K562 (cell line): Measurements from ENCODE around the gene SERPINA3. TPM values are rescaled to one million over a fixed set of nuclear protein-coding genes. Genes with fewer than 3 reads are reported as not detected.

Experiments
- ATAC-seq: fragments of 200-7000 bp; cut with Tn5 transposase; 3 replicates; pipeline ENCODE4 v1.9.1; 2020; ENCODE audit warnings: moderate library complexity
- BruUV-seq: library from RNA; stranded (reverse); fragments of 400-500 nt; replicated peaks from 2 replicates; lab custom pipeline; 2021; lab: Mats Ljungman, UMichigan
- CTCF ChIA-PET: fragments of 300-600 bp; formaldehyde crosslinking; extraction: SDS; loops from one replicate; lab custom pipeline; 2021; ENCODE audit warnings: low intra/inter-chr PET ratio; lab: Yijun Ruan, JAX
- POLR2A ChIA-PET: fragments of 300-600, 350-650 bp; sonication (Branson Sonifier 250); formaldehyde crosslinking; extraction: SDS; loops from one replicate; lab custom pipeline; 2021; ENCODE audit warnings: antibody characterized with exemption, inconsistent platforms; lab: Yijun Ruan, JAX
- DNase-seq, 4 experiments: peaks; one replicate each; pipeline versions ENCODE4 v3.0.0 to v3.0.0-alpha.2; 2011 to 2018; ENCODE audit warnings: low spot score in 3 of 4, mixed read lengths in 3 of 4; ENCODE audit errors: extremely low read depth in 1 of 4
- FAIRE-seq: peaks from 2 replicates; lab custom pipeline; 2011; peaks lifted over from hg19 to GRCh38; lab: Jason Lieb, UNC
- H2AFZ ChIP-seq: 2 replicates; pipeline ENCODE4 v1.6.0; 2011; ENCODE audit warnings: low read depth, low read length, control low read depth, inconsistent platforms
- H3K27ac ChIP-seq: fragments of 200-600 bp; 3 replicates; pipeline ENCODE4 v1.8.0; 2011; ENCODE audit warnings: low read depth, mild to moderate bottlenecking, control low read depth, inconsistent platforms, low read length, moderate library complexity, mixed read lengths; ENCODE audit errors: extremely low read depth
- H3K27me3 ChIP-seq, 2 experiments: fragments of 300-600 bp in 1 of 2; 2 replicates in 1 of 2; 3 replicates in 1 of 2; pipeline versions ENCODE4 v1.6.0 to v1.8.0; 2011; ENCODE audit warnings: inconsistent platforms in 2 of 2, low read length in 2 of 2, mild to moderate bottlenecking in 1 of 2, mixed read lengths in 1 of 2, moderate library complexity in 1 of 2; ENCODE audit not compliant: control insufficient read depth in 2 of 2, insufficient read depth in 2 of 2
- H3K36me3 ChIP-seq: fragments of 300-600 bp; 3 replicates; pipeline ENCODE4 v1.8.0; 2011; ENCODE audit warnings: mild to moderate bottlenecking, low read length, inconsistent platforms; ENCODE audit not compliant: control insufficient read depth, insufficient read depth
- H3K4me1 ChIP-seq, 2 experiments: fragments of 200-600 bp in 1 of 2; replicated peaks in 1 of 2; 2 replicates in 1 of 2; 3 replicates in 1 of 2; pipeline versions ENCODE4 v1.5.1 to v1.8.0; 2011; ENCODE audit warnings: inconsistent platforms in 2 of 2, low read length in 2 of 2, mild to moderate bottlenecking in 1 of 2, mixed read lengths in 1 of 2, moderate library complexity in 1 of 2; ENCODE audit not compliant: control insufficient read depth in 2 of 2, insufficient read depth in 2 of 2
- H3K4me2 ChIP-seq: 2 replicates; pipeline ENCODE4 v1.6.1; 2011; ENCODE audit warnings: low read length, control low read depth, inconsistent platforms, mixed read lengths; ENCODE audit not compliant: insufficient read depth
- H3K4me3 ChIP-seq: fragments of 200-600 bp; sonication (generic), shearing (Covaris generic); 2 replicates; pipeline ENCODE4 v1.5.1; 2016; ENCODE audit warnings: control low read depth, inconsistent platforms
- H3K79me2 ChIP-seq: fragments of 200-600 bp; 3 replicates; pipeline ENCODE4 v1.8.0; 2011; ENCODE audit warnings: low read length, inconsistent platforms; ENCODE audit not compliant: control insufficient read depth, insufficient read depth
- H3K9ac ChIP-seq, 2 experiments: 2 replicates each; pipeline versions ENCODE4 v1.6.0 to v1.6.1; 2011; ENCODE audit warnings: low read depth in 2 of 2, low read length in 2 of 2, control low read depth in 1 of 2, inconsistent platforms in 1 of 2, mild to moderate bottlenecking in 1 of 2, mixed read lengths in 1 of 2; ENCODE audit not compliant: insufficient read depth in 1 of 2
- H3K9me1 ChIP-seq: one replicate; pipeline ENCODE4 v1.6.0; 2011; ENCODE audit warnings: inconsistent platforms, mild to moderate bottlenecking, low read length, moderate library complexity; ENCODE audit not compliant: control insufficient read depth, insufficient read depth
- H3K9me3 ChIP-seq: replicated peaks from 2 replicates; pipeline ENCODE4 v1.5.1; 2011; ENCODE audit warnings: low read depth, low read length, inconsistent platforms; ENCODE audit not compliant: control insufficient read depth, insufficient read depth
- H4K20me1 ChIP-seq: replicated peaks from 2 replicates; pipeline ENCODE4 v1.6.1; 2011; ENCODE audit warnings: low read length, inconsistent platforms, mixed read lengths; ENCODE audit not compliant: control insufficient read depth, insufficient read depth
- BRCA1 ChIP-seq, 2 experiments: fragments of 450-650 bp in 1 of 2; sonication (generic) in 1 of 2; formaldehyde crosslinking in 1 of 2; IDR thresholded peaks; 2 replicates each; pipeline versions ENCODE4 v1.5.0 to v1.6.1; 2017 to 2020; ENCODE audit warnings: mild to moderate bottlenecking in 1 of 2, missing genetic modification reagents in 1 of 2
- CTCF ChIP-seq, 3 experiments: IDR thresholded peaks in 2 of 3; conservative IDR thresholded peaks in 1 of 3; 2 replicates each; pipeline ENCODE4 v1.5.1; 2011 to 2012; ENCODE audit warnings: low read length in 3 of 3, mild to moderate bottlenecking in 3 of 3, control low read depth in 2 of 3, improper control_type of control experiment in 1 of 3, inconsistent platforms in 1 of 3, low read depth in 1 of 3, mixed read lengths in 1 of 3, moderate library complexity in 1 of 3; ENCODE audit not compliant: insufficient read depth in 2 of 3
- MXI1 ChIP-seq: IDR thresholded peaks from 2 replicates; pipeline ENCODE4 v1.6.1; 2011; ENCODE audit warnings: low read depth, mild to moderate bottlenecking, improper control_type of control experiment, low read length
- NELFE ChIP-seq: IDR thresholded peaks from 2 replicates; pipeline ENCODE4 v1.6.1; 2011; ENCODE audit warnings: mild to moderate bottlenecking; ENCODE audit not compliant: insufficient read depth, insufficient read length
- ZNF23 ChIP-seq: fragments of 250-450 bp; sonication (Bioruptor Pico); IDR thresholded peaks from 2 replicates; pipeline ENCODE4 v1.4.0; 2020; ENCODE audit warnings: mild to moderate bottlenecking
- WGBS: fragments of 100-300 bp; shearing (Covaris generic); methylation state at CpG from one replicate; pipeline ENCODE4 v1.1.6; 2016; ENCODE audit warnings: low coverage, mixed read lengths; ENCODE audit not compliant: insufficient coverage; ENCODE audit errors: missing lambda C conversion rate; 5-methylcytosine and 5-hydroxymethylcytosine counted together
- in situ Hi-C: fragments of 300-500 bp; cut with MboI; formaldehyde crosslinking; loops from 4 replicates; pipeline ENCODE4 v1.15.0; 2018; ENCODE audit warnings: inconsistent platforms, mixed read lengths
- intact Hi-C: fragments of 100-400 bp; cut with micrococcal nuclease; formaldehyde crosslinking; loops from 2 replicates; pipeline ENCODE4 v1.14.2; 2022
- polyA plus RNA-seq, 8 experiments: library from polyadenylated mRNA; depleted of rRNA in 4 of 8; stranded (reverse) in 5 of 8; unstranded in 3 of 8; fragments of >200 nt; fragmentation: Nextera tagmentation in 2 of 8; fragmentation: Illumina TruSeq in 1 of 8; extraction: Ambion mirVana in 2 of 8; extraction: Trizol in 1 of 8; gene quantifications; 2 replicates each; pipeline versions ENCODE4 v1.2.1 to v1.2.3, GENCODE V29; 2011 to 2014; ENCODE audit warnings: inconsistent platforms in 1 of 8, missing spikeins in 1 of 8
- total RNA-seq, 7 experiments: library from RNA; depleted of rRNA in 6 of 7; stranded (reverse); fragments of >200 nt in 6 of 7; fragmentation: Illumina TruSeq in 2 of 7; extraction: Trizol in 2 of 7; gene quantifications; 2 replicates each; pipeline versions ENCODE4 v1.2.1 to v1.2.3, GENCODE V29; 2011 to 2021; ENCODE audit warnings: low replicate concordance in 1 of 7

Gene SERPINA3
- total and polyA plus RNA-seq, 9 of the 15 experiments (the other 6 are each of a cell fraction or from before 2014, with no cell fraction given) = 2.3 TPM; not detected in 8

GRCh38 chr14:94572637-94573303, 39.4 kb upstream of the SERPINA3 start:
- Histone ChIP-seq H3K9me1 (no peaks in the 10 kb centered on the region), H3K9me3 (no peaks in the 10 kb centered on the region), H3K4me2 (no peak overlapping the region), H3K4me1 (no peaks in the 10 kb centered on the region), H3K27me3 (no peaks in the 10 kb centered on the region), H2AFZ (no peak overlapping the region), H3K9ac (no peak overlapping the region), H3K4me3 (no peak overlapping the region), H4K20me1 (no peaks in the 10 kb centered on the region), H3K27ac (no peak overlapping the region), H3K36me3 (no peaks in the 10 kb centered on the region), H3K79me2 (no peaks in the 10 kb centered on the region)
- WGBS = 6% methylated on average over 7 of the region's 7 CpGs
- TF ChIP-seq NELFE = no peak
- no peak for TF ChIP-seq ZNF23 (CRISPR knock-in tag)
- no peak for TF ChIP-seq MXI1
- no peak for TF ChIP-seq BRCA1 (IDR thresholded peaks at IDR 0.05)
- TF ChIP-seq BRCA1 (CRISPR knock-in tag; IDR thresholded peaks at IDR 0.05) = no peak
- no peak for TF ChIP-seq CTCF (IDR thresholded peaks at IDR 0.05 in 2 of 3, conservative IDR thresholded peaks at IDR 0.05 in 1 of 3; ENCODE audit: insufficient read depth in 2 of 3, low read depth in 1 of 3, low read length in 3 of 3)
- CTCF ChIA-PET = no interaction called here
- ATAC-seq = no peak
- in situ Hi-C loops = no loop called here
- intact Hi-C loops = no loop called here
- BruUV-seq = no TSS peak
- DNase-seq = no peak
- FAIRE-seq = no peak
- POLR2A ChIA-PET = no interaction called here
